Measurements from ENCODE around the gene ADGRA3.

The ADGRA3 gene

DNA sequence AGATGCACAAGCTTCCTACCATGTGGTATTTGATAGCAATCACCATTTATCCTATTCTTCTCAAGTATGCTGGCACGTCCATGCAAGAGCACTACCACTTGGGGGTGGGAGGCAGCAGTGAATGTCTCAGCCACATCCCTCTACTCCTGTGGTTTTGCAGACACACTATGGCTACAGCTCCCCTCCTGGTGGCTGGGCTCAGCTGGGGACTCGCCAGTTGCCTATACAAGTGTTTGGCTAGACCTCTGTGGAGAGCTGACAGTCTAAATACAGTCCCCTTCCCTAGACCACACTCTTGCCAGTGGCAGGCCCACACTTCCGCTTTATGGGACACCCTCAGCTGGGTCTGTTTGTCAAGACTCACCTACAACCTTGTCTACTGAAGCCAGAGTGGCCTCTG, 53.2 kb downstream of the ADGRA3 start:
- H3K27me3 ChIP-seq (ENCODE audit: insufficient read depth, low read depth, severe bottlenecking) = no peaks in the 10 kb centered on the region
- TF ChIP-seq, protein P1, sequence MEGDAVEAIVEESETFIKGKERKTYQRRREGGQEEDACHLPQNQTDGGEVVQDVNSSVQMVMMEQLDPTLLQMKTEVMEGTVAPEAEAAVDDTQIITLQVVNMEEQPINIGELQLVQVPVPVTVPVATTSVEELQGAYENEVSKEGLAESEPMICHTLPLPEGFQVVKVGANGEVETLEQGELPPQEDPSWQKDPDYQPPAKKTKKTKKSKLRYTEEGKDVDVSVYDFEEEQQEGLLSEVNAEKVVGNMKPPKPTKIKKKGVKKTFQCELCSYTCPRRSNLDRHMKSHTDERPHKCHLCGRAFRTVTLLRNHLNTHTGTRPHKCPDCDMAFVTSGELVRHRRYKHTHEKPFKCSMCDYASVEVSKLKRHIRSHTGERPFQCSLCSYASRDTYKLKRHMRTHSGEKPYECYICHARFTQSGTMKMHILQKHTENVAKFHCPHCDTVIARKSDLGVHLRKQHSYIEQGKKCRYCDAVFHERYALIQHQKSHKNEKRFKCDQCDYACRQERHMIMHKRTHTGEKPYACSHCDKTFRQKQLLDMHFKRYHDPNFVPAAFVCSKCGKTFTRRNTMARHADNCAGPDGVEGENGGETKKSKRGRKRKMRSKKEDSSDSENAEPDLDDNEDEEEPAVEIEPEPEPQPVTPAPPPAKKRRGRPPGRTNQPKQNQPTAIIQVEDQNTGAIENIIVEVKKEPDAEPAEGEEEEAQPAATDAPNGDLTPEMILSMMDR (IDR thresholded peaks at IDR 0.05; ENCODE audit: low read depth, low read length) = no peak
- H3K36me3 ChIP-seq = peaks cover 19% of the 10 kb centered on the region
- peak; percentile 20 for DNase-seq
- H3K27ac ChIP-seq = no peak overlapping the region
- no peak overlapping the region for H3K4me3 ChIP-seq (ENCODE audit: low read depth, low read length)
- H3K9me3 ChIP-seq (ENCODE audit: severe bottlenecking) = no peaks in the 10 kb centered on the region

DNA sequence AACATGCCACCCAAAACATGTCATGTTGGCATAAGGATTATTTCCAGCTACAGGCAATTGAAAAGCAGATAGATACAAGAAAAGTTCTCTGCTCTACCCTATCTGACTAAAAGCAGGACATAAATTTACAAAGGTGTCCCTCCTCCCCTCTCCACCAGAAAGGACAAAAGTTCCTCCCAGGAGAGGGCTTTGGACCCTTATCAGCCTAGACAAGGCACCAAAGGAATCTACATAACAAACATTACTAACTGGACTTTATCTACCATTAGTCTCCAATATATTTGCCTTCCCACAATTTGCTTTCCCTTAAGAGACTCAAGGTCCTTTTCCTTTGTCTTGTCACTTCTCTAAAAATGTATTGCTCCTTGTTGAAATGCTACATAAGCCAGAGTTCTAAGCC, 55.6 kb downstream of the ADGRA3 start:
- no peak overlapping the region for H3K4me3 ChIP-seq (ENCODE audit: low read depth, low read length)
- no peaks in the 10 kb centered on the region for H3K9me3 ChIP-seq (ENCODE audit: severe bottlenecking)
- no peaks in the 10 kb centered on the region for H3K27me3 ChIP-seq (ENCODE audit: insufficient read depth, low read depth, severe bottlenecking)
- no peak for DNase-seq
- peaks cover 33% of the 10 kb centered on the region for H3K36me3 ChIP-seq
- H3K27ac ChIP-seq = no peak overlapping the region
- TF ChIP-seq, protein P1 (IDR thresholded peaks at IDR 0.05; ENCODE audit: low read depth, low read length) = no peak

DNA sequence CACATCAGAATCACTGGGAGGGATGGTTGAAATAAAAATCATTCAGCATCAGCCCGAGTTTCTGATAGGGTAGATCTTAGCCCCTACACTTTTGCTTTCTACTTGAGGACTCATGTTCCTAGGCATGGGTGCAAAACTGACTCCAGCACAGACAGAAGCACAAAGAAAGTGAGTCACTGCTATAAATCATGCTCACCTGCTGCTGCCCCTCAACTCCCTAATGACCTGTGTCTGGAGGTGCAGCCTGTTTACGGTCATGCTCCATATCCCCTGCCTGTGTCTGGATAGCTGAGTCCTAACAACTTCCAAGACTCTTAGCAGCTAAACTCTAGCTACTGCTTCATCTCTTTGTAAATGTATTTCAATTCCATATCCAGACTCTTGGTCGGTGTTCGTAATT, 57.8 kb downstream of the ADGRA3 start:
- H3K27ac ChIP-seq = no peak overlapping the region
- DNase-seq = peak; percentile 20
- H3K36me3 ChIP-seq = peaks cover 45% of the 10 kb centered on the region
- no peaks in the 10 kb centered on the region for H3K27me3 ChIP-seq (ENCODE audit: insufficient read depth, low read depth, severe bottlenecking)
- H3K9me3 ChIP-seq (ENCODE audit: severe bottlenecking) = no peaks in the 10 kb centered on the region
- TF ChIP-seq, protein P1 (IDR thresholded peaks at IDR 0.05; ENCODE audit: low read depth, low read length) = no peak
- H3K4me3 ChIP-seq (ENCODE audit: low read depth, low read length) = no peak overlapping the region

DNA sequence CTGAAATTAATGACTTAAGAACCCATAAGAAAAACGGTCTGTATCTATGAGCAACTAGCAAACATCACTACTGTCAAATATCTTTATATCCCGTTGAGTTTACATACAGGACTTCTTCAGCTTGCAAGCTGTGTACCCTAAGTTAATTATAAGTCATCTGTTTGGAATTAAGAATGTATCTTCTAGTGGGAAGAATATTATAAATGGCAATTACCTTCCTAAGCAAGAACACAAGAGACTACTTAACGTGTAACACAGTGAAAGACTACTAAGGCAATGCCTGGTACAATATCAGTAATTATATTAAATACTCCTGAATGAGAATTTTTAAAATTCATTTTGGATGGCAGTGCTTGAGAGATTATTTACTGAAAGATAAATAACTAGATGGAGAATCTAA, 58.5 kb downstream of the ADGRA3 start:
- no peaks in the 10 kb centered on the region for H3K9me3 ChIP-seq (ENCODE audit: severe bottlenecking)
- H3K27ac ChIP-seq = no peak overlapping the region
- TF ChIP-seq, protein P1 (IDR thresholded peaks at IDR 0.05; ENCODE audit: low read depth, low read length) = no peak
- H3K27me3 ChIP-seq (ENCODE audit: insufficient read depth, low read depth, severe bottlenecking) = no peaks in the 10 kb centered on the region
- no peak overlapping the region for H3K4me3 ChIP-seq (ENCODE audit: low read depth, low read length)
- H3K36me3 ChIP-seq = peaks cover 50% of the 10 kb centered on the region
- no peak for DNase-seq

DNA sequence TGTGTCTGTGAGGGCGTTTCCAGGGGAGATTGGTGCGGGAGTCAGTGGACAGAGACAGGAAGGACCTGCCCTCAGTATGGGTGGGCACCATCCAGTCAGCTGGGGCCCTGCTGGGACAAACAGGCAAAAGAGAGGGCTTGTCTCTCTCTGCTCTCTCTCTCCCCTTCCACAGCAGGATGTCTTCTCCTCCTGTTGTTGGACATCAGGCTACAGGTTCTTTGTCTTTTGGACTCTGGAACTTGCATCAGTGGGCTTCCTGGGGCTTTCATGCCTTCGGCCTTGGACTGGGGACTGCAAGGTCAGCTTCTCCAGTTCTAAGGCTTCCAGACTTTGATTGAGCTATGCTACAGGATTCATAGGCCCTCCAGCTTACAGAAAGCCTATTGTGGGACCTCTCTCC, 59.6 kb downstream of the ADGRA3 start:
- H3K9me3 ChIP-seq (ENCODE audit: severe bottlenecking) = no peaks in the 10 kb centered on the region
- no peak for DNase-seq
- H3K27me3 ChIP-seq (ENCODE audit: insufficient read depth, low read depth, severe bottlenecking) = no peaks in the 10 kb centered on the region
- peaks cover 57% of the 10 kb centered on the region for H3K36me3 ChIP-seq
- TF ChIP-seq, protein P1 (IDR thresholded peaks at IDR 0.05; ENCODE audit: low read depth, low read length) = no peak
- no peak overlapping the region for H3K27ac ChIP-seq
- no peak overlapping the region for H3K4me3 ChIP-seq (ENCODE audit: low read depth, low read length)

DNA sequence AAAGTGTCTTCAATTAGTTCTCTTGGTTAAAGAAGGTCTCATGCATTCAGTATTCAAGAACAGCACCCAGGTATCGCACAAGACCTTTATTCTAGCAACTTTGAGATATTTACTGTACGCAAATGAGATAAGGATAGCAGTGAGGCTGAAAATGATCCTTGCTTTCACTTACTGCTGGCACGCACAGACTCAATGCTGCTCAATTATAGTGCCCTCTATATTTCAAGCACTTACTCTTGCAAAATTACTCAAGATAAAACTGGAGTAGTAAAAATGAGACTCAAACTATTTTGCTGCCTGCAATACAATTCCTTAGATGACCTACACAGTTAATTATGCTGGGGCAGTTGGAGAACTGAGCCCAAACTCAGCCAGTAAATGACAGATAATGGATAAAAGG, 60.9 kb downstream of the ADGRA3 start:
- H3K36me3 ChIP-seq = peaks cover 50% of the 10 kb centered on the region
- no peaks in the 10 kb centered on the region for H3K27me3 ChIP-seq (ENCODE audit: insufficient read depth, low read depth, severe bottlenecking)
- H3K4me3 ChIP-seq (ENCODE audit: low read depth, low read length) = no peak overlapping the region
- TF ChIP-seq, protein P1 (IDR thresholded peaks at IDR 0.05; ENCODE audit: low read depth, low read length) = no peak
- H3K9me3 ChIP-seq (ENCODE audit: severe bottlenecking) = no peaks in the 10 kb centered on the region
- no peak for DNase-seq
- no peak overlapping the region for H3K27ac ChIP-seq
